ENCODE measurements around the gene OR7G2.

DNA sequence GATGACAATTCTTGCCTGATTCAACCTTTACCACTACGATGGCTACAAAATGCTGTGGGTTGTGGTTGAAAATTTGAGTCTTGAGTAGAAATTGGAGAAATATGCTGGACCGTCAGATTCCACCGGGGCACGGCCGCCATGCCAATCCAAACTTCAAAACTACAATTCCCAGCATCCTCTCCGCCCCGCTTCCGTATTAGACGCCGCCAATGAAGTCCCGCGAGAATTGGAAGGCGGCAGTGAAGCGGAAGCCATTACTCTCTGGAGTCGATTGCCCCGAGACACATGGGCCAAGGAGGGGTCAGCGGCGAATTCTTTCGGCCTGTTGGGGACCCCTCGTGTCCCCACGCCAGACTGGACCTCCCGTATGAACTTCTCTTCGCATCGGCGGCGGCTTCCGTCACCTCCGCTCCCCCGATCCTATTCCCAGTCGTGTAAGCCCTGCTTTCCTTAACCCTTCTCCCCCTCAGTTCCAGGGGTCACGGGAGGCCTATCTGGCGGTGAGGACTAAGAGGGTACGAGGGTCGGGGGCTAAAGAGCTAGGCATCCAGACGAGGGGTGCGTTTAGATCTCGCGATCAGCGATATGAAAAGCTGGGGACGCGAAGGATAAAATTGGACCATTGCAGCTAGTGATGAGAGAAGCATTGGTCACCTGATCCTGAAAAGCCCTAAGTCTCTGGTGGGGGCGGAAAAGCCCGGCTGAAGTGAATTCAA is 33.0 kb upstream of the OR7G2 start, which contains the start of gene ZNF317:
- TF ChIP-seq POLR2AphosphoS5 (IDR thresholded peaks at IDR 0.05) (peak; percentile 75 to 82), POLR2A (IDR thresholded peaks at IDR 0.05) (peak in 3 of 4 donors; percentile 35 to 76 (median 41))
- TF ChIP-seq, protein P1, sequence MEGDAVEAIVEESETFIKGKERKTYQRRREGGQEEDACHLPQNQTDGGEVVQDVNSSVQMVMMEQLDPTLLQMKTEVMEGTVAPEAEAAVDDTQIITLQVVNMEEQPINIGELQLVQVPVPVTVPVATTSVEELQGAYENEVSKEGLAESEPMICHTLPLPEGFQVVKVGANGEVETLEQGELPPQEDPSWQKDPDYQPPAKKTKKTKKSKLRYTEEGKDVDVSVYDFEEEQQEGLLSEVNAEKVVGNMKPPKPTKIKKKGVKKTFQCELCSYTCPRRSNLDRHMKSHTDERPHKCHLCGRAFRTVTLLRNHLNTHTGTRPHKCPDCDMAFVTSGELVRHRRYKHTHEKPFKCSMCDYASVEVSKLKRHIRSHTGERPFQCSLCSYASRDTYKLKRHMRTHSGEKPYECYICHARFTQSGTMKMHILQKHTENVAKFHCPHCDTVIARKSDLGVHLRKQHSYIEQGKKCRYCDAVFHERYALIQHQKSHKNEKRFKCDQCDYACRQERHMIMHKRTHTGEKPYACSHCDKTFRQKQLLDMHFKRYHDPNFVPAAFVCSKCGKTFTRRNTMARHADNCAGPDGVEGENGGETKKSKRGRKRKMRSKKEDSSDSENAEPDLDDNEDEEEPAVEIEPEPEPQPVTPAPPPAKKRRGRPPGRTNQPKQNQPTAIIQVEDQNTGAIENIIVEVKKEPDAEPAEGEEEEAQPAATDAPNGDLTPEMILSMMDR (IDR thresholded peaks at IDR 0.05): peak in 1 of 6 experiments; percentile 8

Data from upper lobe of left lung (tissue), 4 donors.